KMS-11 (cell line): Measurements from ENCODE around the gene OVAAL.

ENCODE experiments used
- H2AFZ ChIP-seq: fragments of 200-600 bp; sonication (generic); 2 replicates; pipeline ENCODE4 v1.6.1; 2016; ENCODE audit warnings: antibody characterized with exemption, mixed run types, low read depth
- H3K27ac ChIP-seq: fragments of 200-600 bp; sonication (generic); 2 replicates; pipeline ENCODE4 v1.6.1; 2016; ENCODE audit warnings: mild to moderate bottlenecking, mixed run types
- H3K27me3 ChIP-seq: fragments of 200-600 bp; sonication (generic); 2 replicates; pipeline ENCODE4 v1.6.1; 2017; ENCODE audit warnings: mild to moderate bottlenecking, low read depth, mixed run types, moderate library complexity; ENCODE audit not compliant: insufficient read depth
- H3K36me3 ChIP-seq: fragments of 200-600 bp; sonication (generic); 2 replicates; pipeline ENCODE4 v1.6.1; 2017; ENCODE audit warnings: mild to moderate bottlenecking, mixed run types; ENCODE audit not compliant: insufficient read depth
- H3K4me1 ChIP-seq: fragments of 200-600 bp; sonication (generic); 2 replicates; pipeline ENCODE4 v1.6.1; 2016; ENCODE audit warnings: mild to moderate bottlenecking, low read depth, mixed run types; ENCODE audit not compliant: poor library complexity, severe bottlenecking
- H3K4me2 ChIP-seq: fragments of 200-600 bp; sonication (generic); 2 replicates; pipeline ENCODE4 v1.7.0; 2016; ENCODE audit warnings: mild to moderate bottlenecking, mixed run types
- H3K4me3 ChIP-seq: fragments of 200-600 bp; sonication (generic); IDR thresholded peaks from 2 replicates; pipeline ENCODE4 v1.6.1; 2017; ENCODE audit warnings: low read depth, low read length, mixed read lengths; ENCODE audit not compliant: insufficient read depth
- H3K79me2 ChIP-seq: fragments of 200-600 bp; sonication (generic); 2 replicates; pipeline ENCODE4 v1.6.1; 2016; ENCODE audit warnings: low read depth, mixed run types; ENCODE audit not compliant: insufficient read depth
- H3K9ac ChIP-seq: fragments of 200-600 bp; sonication (generic); 2 replicates; pipeline ENCODE4 v1.6.1; 2016; ENCODE audit warnings: mild to moderate bottlenecking, mixed run types
- H4K20me1 ChIP-seq: fragments of 200-600 bp; sonication (generic); 2 replicates; pipeline ENCODE4 v1.6.1; 2016; ENCODE audit warnings: mild to moderate bottlenecking, mixed run types; ENCODE audit not compliant: insufficient read depth
- CTCF ChIP-seq: fragments of 200-600 bp; sonication (generic); conservative IDR thresholded peaks from 2 replicates; pipeline ENCODE4 v1.6.1; 2017; ENCODE audit warnings: low read depth, mild to moderate bottlenecking, antibody characterized with exemption, low read length, moderate library complexity, mixed read lengths

Gene OVAAL

DNA sequence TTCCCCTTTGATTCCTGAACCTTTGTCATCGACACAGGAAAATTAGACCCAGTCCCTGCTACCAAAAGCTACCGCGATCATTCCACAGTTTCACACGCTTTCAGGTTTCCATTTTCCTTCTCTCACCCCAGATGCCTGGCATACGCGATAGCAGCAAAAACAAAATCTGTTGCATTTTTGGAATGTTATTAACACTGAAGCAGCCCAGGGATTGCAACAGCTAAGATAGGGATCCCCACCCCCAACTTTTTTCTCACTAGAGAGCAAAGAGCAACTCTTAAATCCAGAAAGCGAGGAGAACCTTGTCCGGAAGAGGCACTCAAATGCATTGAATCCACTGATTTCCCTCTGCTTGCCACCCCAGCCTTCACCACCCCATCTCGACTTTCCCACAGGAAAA lies 8.9 kb downstream of the OVAAL start:
- Histone ChIP-seq H3K4me1 (no peaks in the 10 kb centered on the region), H3K9ac (no peak overlapping the region), H2AFZ (no peak overlapping the region), H3K4me2 (no peak overlapping the region), H3K27me3 (no peaks in the 10 kb centered on the region), H3K79me2 (no peaks in the 10 kb centered on the region), H3K4me3 (no peak overlapping the region), H3K36me3 (no peaks in the 10 kb centered on the region), H4K20me1 (no peaks in the 10 kb centered on the region), H3K27ac (no peak overlapping the region)
- no peak for TF ChIP-seq CTCF

GRCh38 chr1:180568184-180568583 lies 9.4 kb downstream of the OVAAL start:
- TF ChIP-seq CTCF, result no peak

DNA sequence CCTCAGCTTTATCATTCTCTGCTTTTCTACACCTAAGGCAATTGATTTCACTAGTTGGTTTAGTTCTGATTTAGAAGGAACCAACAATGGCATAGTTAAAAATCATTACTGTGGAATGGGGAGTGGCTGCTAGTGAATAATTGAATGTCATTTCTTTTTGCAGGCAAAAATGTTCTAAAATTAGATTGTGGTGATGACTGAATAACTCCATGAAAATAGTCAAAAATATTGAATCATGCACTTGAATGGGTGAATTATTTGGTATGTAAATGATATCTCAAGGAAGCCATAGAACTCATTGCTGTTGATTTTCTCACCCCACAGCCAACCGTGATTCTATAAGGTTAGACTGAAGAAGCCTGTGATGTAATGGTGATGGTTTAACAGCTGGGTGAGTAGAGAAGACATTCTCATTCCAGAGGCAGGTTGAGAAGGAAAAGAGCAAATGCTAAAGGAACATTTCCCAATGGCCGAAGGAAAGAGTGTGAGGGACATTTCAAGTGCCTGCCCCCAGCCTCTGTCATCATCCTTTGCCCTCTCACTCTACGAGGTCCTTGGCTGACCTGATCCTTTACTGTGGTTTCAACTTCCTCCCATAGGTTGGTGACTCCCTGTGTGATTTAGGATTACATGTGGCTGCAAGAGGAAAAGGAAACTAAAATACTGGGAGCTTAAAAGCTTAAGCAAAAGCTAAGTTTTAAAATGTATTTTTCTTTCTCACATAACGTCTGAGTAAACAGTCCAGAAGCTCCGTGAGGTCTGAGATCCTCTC lies 12.5 kb downstream of the OVAAL start:
- no peaks in the 10 kb centered on the region for H3K79me2 ChIP-seq
- no peaks in the 10 kb centered on the region for H4K20me1 ChIP-seq
- TF ChIP-seq CTCF, result no peak

More at GRCh38 chr1:180568184-180568583, 9.4 kb downstream of the OVAAL start:
- Histone ChIP-seq H3K9ac (no peak overlapping the region), H3K27me3 (no peaks in the 10 kb centered on the region), H3K4me2 (no peak overlapping the region), H3K36me3 (no peaks in the 10 kb centered on the region), H3K4me3 (no peak overlapping the region), H4K20me1 (no peaks in the 10 kb centered on the region), H2AFZ (no peak overlapping the region), H3K27ac (no peak overlapping the region), H3K79me2 (no peaks in the 10 kb centered on the region), H3K4me1 (no peaks in the 10 kb centered on the region)

DNA sequence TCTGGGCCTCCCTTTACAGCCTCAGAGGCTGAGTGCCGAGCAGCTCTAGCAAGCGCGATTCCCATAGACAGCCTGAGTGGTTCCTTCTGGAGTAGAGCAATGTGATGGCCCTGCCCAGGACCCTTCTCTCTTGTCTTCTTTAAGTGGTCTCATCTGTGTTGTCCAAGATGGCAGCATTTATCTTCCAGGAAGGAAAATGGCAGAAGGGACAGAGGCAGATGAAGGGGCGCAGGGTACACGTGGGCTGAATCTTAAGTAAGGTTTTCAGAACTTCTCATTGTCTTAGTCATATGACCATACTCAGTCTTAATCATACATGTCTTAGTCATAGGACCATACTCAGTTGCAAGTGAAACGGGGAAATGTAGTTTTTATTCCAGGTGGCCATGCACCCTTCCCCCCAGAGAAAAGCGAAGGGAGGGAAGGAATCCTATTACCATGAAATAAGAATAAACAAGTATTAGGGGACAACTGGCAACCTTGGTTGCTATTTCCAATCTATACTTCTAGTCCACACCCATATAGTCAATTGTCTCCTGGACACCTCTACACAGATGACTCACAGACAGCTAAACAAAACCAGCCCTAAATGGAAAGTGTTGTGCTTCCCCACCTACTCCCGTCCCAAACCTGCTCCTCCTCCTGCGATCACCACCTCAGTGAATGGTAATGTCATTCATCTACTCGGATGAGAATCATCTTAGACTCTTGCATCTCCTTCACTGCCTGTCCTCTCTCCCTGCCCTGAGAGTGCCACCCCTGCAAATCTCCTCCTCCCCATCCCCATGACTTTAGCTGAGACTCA lies 13.3 kb downstream of the OVAAL start:
- Histone ChIP-seq H3K79me2 (no peaks in the 10 kb centered on the region), H3K27ac (no peak overlapping the region), H3K36me3 (no peaks in the 10 kb centered on the region), H4K20me1 (no peaks in the 10 kb centered on the region), H3K4me2 (no peak overlapping the region), H3K27me3 (no peaks in the 10 kb centered on the region), H3K4me3 (no peak overlapping the region), H3K4me1 (no peaks in the 10 kb centered on the region), H3K9ac (no peak overlapping the region), H2AFZ (no peak overlapping the region)
- TF ChIP-seq CTCF, result no peak

More for the DNA sequence above, 12.5 kb downstream of the OVAAL start:
- Histone ChIP-seq H3K4me2 (no peak overlapping the region), H2AFZ (no peak overlapping the region), H3K9ac (no peak overlapping the region), H3K36me3 (no peaks in the 10 kb centered on the region), H3K27me3 (no peaks in the 10 kb centered on the region), H3K4me1 (no peaks in the 10 kb centered on the region), H3K27ac (no peak overlapping the region), H3K4me3 (no peak overlapping the region)
